Activated CD4-positive, alpha-beta T cell treated with anti-CD3 and anti-CD28 coated beads for 36 hours (primary cell): ENCODE results near the gene C1orf87. TPM values are rescaled to one million over a fixed set of nuclear protein-coding genes. Genes with fewer than 3 reads are reported as not detected.

Source experiments
- ATAC-seq: fragments of 200-7000 bp; cut with Tn5 transposase; one replicate; pipeline ENCODE4 v1.10.0; 2021; ENCODE audit warnings: mild to moderate bottlenecking, moderate library complexity
- CTCF ChIA-PET: fragments of 350-600 bp; sonication (Branson Sonifier 250); formaldehyde crosslinking; loops from one replicate; lab custom pipeline; 2021; ENCODE audit warnings: antibody characterized with exemption; lab: Charles Lee
- POLR2A ChIA-PET: fragments of 350-600 bp; sonication (Branson Sonifier 250); formaldehyde crosslinking; loops from one replicate; lab custom pipeline; 2021; ENCODE audit warnings: antibody characterized with exemption, inconsistent platforms; lab: Charles Lee
- DNase-seq: peaks from one replicate; pipeline ENCODE4 v3.0.0-alpha.2; 2020
- H3K27ac Mint-ChIP-seq: one replicate; pipeline ENCODE4 v1.8.0; 2021; ENCODE audit warnings: mixed read lengths
- H3K27me3 Mint-ChIP-seq: one replicate; pipeline ENCODE4 v1.8.0; 2021; ENCODE audit warnings: mixed read lengths
- H3K36me3 Mint-ChIP-seq: one replicate; pipeline ENCODE4 v1.8.0; 2021; ENCODE audit warnings: low read depth, mixed read lengths
- H3K4me1 Mint-ChIP-seq: one replicate; pipeline ENCODE4 v1.8.0; 2021; ENCODE audit warnings: mixed read lengths
- H3K4me3 Mint-ChIP-seq: one replicate; pipeline ENCODE4 v1.8.0; 2021; ENCODE audit warnings: mild to moderate bottlenecking, moderate library complexity, mixed read lengths
- H3K9me3 Mint-ChIP-seq: one replicate; pipeline ENCODE4 v1.8.0; 2021; ENCODE audit warnings: low read depth, mixed read lengths
- intact Hi-C, 2 experiments: fragments of 100-400 bp; cut with DNase I in 1 of 2; cut with micrococcal nuclease in 1 of 2; formaldehyde crosslinking; loops; one replicate each; pipeline versions ENCODE4 v1.14.2 to v1.15.1; 2022 to 2024; cut with DNase I, micrococcal nuclease
- total RNA-seq, 2 experiments: library from RNA; stranded (reverse); gene quantifications; one replicate each; pipeline ENCODE4 v1.2.3, GENCODE V29; 2021

The C1orf87 gene
- total RNA-seq, 2 experiments from 2014 or later = not detected

DNA sequence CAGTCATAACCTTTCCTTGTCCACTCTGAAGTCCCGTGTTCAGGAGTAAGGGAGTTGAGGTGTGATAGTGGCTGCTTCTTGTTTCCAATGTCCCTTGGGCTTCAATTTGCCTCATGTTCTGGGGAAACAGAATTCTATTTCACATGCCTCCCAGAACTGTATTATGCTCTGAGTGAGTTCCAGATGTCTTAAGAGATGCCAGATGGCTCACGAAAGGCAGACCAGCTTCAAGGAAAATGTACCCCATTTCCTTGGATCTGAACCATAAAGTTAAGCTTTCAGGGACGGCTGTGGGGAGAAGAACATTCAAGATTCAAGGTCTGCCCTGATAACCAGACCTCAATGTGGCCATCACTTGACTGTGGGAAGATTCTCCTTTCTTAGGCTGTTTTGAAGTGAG lies 42.4 kb downstream of the C1orf87 start:
- Mint-ChIP-seq H3K4me3 (no peak overlapping the region), H3K27ac (no peak overlapping the region), H3K27me3 (peaks cover 6% of the 10 kb centered on the region), H3K4me1 (no peaks in the 10 kb centered on the region), H3K9me3 (no peaks in the 10 kb centered on the region), H3K36me3 (no peaks in the 10 kb centered on the region)
- intact Hi-C loops = no loop called here
- ChIA-PET POLR2A (no interaction called here), CTCF (no interaction called here)
- no peak for DNase-seq
- no peak for ATAC-seq

DNA sequence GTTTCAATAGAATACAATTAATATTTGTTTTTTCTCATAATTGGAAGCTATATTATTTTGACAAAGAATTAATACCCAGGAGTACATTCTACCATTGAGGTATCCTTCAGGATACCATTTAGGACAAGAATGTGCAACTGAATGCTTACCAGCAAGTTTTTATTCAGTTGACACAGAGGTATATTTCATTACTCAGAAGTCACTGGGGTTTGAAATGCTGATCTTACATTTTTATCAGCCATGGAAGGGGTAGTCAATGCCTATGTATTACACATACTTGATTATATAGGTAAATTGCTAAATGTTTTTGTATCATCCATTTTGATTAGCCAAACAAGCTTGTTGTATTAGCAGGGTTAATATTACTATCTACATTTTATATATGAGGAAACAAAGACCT lies 48.0 kb downstream of the C1orf87 start:
- ChIA-PET CTCF (interaction anchor here (0.8 to 1.0 kb wide), 2 partner anchors 54 to 59 kb away, joined by 3 read pairs; no protein-coding TSS in a partner anchor), POLR2A (no interaction called here)
- no peak overlapping the region for H3K27ac Mint-ChIP-seq
- H3K9me3 Mint-ChIP-seq = no peaks in the 10 kb centered on the region
- intact Hi-C loops = no loop called here
- no peak for DNase-seq
- H3K4me1 Mint-ChIP-seq = no peaks in the 10 kb centered on the region
- H3K36me3 Mint-ChIP-seq = no peaks in the 10 kb centered on the region
- no peak overlapping the region for H3K4me3 Mint-ChIP-seq
- ATAC-seq = no peak
- peaks cover 13% of the 10 kb centered on the region for H3K27me3 Mint-ChIP-seq

DNA sequence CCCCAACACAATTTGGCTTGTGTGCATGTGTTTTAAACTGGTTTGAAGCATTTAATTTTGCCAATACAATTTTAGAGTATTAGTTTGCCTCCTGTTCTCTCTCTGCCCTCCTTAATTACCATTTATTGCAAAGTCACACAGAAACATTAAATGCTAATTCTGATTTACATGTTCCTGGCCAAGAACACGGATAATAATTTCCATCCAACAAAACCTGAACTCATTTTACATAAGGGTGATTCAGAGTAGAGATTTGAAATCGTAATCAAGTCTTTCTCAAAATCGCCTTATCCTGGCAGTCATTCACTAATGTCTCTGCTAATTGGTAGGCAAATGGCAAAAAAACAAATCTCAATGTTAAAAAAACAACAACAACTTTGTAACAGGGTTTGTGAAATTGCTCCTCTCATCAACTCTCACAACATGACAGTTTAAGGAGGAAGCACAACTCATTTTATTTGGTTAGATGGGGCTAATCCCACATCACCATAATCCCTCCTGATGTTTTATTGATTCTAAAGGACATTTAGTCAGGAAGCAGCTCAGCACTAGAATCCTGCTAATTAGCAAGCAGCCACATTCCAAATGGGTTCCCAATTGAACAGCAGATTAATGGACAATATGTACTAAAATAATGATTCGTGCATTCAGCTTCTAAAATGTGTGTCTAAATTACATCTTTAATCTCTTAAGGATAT lies 55.9 kb downstream of the C1orf87 start:
- H3K4me3 Mint-ChIP-seq = no peak overlapping the region

DNA sequence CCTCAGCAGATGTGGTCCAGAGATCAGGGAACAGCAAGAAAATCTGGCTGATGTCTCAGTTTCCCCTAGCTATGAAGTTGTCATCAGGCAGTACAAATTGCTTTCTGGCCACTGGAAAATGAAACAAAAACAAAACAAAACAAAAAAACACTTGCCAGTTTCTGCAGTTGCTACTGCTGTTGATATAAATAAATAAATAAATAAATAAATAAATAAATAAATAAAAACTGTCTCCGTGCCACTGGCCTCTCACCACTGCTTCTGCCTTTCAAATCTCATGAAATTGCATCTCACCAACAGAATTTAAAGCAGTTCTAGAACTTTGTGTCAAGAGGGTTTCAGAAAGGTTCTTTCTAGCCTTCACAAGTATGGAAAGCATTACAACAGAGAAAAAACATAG lies 62.9 kb downstream of the C1orf87 start:
- Mint-ChIP-seq H3K27me3 (peaks cover 5% of the 10 kb centered on the region), H3K27ac (no peak overlapping the region), H3K36me3 (no peaks in the 10 kb centered on the region), H3K4me1 (no peaks in the 10 kb centered on the region), H3K9me3 (no peaks in the 10 kb centered on the region), H3K4me3 (no peak overlapping the region)
- intact Hi-C loops = no loop called here
- ATAC-seq (no peak), DNase-seq (no peak)
- POLR2A ChIA-PET = no interaction called here
- CTCF ChIA-PET = interaction anchor here (1.6 kb wide), 1 partner anchor 40 kb away, joined by 4 read pairs; no protein-coding TSS in a partner anchor

More for the DNA sequence above, 55.9 kb downstream of the C1orf87 start:
- POLR2A ChIA-PET = no interaction called here
- CTCF ChIA-PET = interaction anchor here (1.5 kb wide), 1 partner anchor 10 kb away, joined by 3 read pairs; no protein-coding TSS in a partner anchor
- H3K27me3 Mint-ChIP-seq = peaks cover 11% of the 10 kb centered on the region
- H3K9me3 Mint-ChIP-seq = peaks cover 3% of the 10 kb centered on the region
- intact Hi-C loops = no loop called here
- no peak overlapping the region for H3K27ac Mint-ChIP-seq
- DNase-seq = no peak
- ATAC-seq = no peak
- no peaks in the 10 kb centered on the region for H3K4me1 Mint-ChIP-seq
- H3K36me3 Mint-ChIP-seq = no peaks in the 10 kb centered on the region

DNA sequence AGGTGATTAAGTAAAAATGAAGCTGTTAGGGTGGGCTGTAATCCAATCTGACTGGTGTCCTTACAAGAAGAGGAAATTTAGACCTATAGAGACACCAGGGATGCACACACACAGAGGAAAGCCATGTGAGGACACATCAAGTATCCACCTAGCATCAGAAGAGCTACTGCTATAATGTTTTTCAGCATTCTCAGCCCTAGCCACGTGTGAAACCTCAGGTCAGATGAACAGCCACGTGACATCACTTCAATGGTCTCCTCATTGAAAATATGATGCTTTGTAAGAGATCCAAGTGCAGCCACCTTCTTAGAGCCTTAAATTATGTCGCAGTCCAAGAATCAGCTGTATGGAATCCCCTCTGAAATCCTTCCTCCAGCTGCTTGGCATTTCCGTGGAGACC lies 65.1 kb downstream of the C1orf87 start:
- no peaks in the 10 kb centered on the region for H3K9me3 Mint-ChIP-seq
- H3K4me1 Mint-ChIP-seq = no peaks in the 10 kb centered on the region
- H3K27me3 Mint-ChIP-seq = peaks cover 5% of the 10 kb centered on the region
- no peaks in the 10 kb centered on the region for H3K36me3 Mint-ChIP-seq
- ChIA-PET CTCF (interaction anchor here (0.6 to 0.9 kb wide), 2 partner anchors 32 to 550 kb away, joined by 3 to 4 read pairs; no protein-coding TSS in a partner anchor), POLR2A (no interaction called here)
- H3K4me3 Mint-ChIP-seq = no peak overlapping the region
- no peak for ATAC-seq
- H3K27ac Mint-ChIP-seq = no peak overlapping the region
- DNase-seq = no peak
- intact Hi-C loops = no loop called here

DNA sequence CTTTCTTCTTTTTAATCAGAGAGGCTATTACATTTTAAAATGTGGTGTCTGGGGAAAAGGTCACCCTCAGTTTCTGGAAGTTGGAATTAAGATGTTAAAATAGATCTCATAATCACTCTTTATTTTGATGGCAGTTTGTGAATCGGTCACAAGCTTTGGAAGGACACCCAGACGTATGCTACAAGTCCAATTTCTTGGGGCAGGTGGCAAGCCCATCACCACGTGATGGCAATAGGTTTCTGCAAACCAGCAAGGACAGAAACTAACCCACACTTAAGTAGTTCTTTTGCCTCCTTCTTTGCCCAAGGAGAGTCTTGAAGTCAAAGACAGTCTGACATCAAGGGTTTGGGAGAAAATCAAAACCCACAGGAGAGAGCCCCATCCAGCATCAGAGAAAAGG lies 72.9 kb downstream of the C1orf87 start:
- ATAC-seq (no peak), DNase-seq (no peak)
- Mint-ChIP-seq H3K4me1 (no peaks in the 10 kb centered on the region), H3K27me3 (peaks cover 6% of the 10 kb centered on the region), H3K9me3 (no peaks in the 10 kb centered on the region), H3K36me3 (no peaks in the 10 kb centered on the region), H3K4me3 (no peak overlapping the region), H3K27ac (no peak overlapping the region)
- ChIA-PET CTCF (no interaction called here), POLR2A (no interaction called here)
- intact Hi-C loops = no loop called here

DNA sequence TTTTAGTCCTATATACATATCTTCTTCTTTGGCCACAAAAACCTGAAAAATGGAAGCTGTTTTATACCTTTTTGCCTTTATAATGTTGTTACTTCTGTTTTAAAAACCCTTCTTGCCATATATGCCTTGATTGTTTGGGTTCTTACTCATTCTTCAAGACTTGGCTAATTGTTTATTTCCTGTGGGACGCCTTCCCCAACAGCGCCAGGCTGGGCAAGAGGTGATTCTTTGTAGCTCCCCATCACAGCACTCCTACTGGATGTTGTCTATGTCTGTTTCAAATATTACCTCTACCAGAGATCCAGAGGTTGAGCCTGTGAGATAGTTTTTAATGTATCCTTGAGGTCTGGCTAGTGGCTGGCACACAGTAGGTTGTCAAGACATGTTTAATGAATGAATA lies 73.8 kb downstream of the C1orf87 start:
- Mint-ChIP-seq H3K4me1 (no peaks in the 10 kb centered on the region), H3K36me3 (no peaks in the 10 kb centered on the region), H3K4me3 (no peak overlapping the region), H3K27me3 (peaks cover 8% of the 10 kb centered on the region), H3K27ac (no peak overlapping the region), H3K9me3 (no peaks in the 10 kb centered on the region)
- DNase-seq = no peak
- ChIA-PET CTCF (interaction anchor here (1.1 kb wide), 1 partner anchor 28 kb away, joined by 4 read pairs; no protein-coding TSS in a partner anchor), POLR2A (no interaction called here)
- intact Hi-C loops = no loop called here
- no peak for ATAC-seq

DNA sequence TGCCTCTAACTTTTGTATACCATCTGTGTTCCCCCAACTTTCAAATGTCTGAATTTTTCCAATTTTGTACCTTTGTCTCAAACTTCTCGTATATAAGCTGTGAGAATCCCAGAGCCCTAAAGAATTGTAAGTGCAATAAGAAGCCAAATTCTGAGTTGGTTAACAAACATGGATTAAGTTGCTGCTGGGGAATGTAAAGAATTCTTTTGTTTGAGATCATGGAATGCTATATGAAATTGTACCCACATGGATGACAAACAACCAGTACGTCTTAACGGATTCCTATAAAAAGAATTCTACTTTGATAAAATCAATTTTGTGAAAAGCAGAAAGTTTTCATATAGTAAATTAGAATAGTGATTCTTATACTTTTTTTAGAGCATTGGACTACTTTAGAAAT lies 74.6 kb downstream of the C1orf87 start:
- POLR2A ChIA-PET = no interaction called here
- intact Hi-C loops = no loop called here
- no peaks in the 10 kb centered on the region for H3K9me3 Mint-ChIP-seq

DNA sequence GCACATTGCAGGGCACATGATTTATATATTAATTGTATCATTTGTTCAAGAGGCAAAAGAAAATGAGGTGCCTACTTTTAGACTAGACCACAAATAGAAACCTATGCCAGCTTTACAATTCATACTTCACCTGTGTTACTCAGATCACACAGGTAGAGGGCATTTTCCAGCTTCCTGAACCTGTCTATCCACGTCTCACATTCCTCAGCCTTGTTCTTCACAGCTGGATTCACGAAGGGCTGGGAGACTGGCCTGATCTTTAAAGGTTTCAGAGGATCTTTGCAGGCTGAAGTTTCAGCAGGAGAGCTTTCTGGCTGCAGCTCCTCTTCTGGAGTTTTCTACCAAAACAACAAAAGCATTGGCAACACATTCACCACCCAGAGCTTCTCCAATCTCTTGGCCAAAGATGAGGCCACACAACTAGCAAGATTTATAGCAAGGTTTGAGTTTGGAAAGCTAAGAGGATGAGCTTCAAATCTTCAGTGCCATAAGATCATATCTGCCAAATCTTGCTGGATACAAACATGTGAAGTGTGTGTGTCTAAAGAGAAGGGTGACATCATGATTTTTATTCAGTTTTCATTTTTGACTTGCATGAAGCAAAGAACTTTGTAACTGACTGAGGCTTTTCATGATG lies 76.0 kb downstream of the C1orf87 start:
- Mint-ChIP-seq H3K36me3 (no peaks in the 10 kb centered on the region), H3K4me1 (no peaks in the 10 kb centered on the region), H3K9me3 (no peaks in the 10 kb centered on the region), H3K27me3 (peaks cover 8% of the 10 kb centered on the region), H3K27ac (no peak overlapping the region), H3K4me3 (no peak overlapping the region)
- intact Hi-C loops = no loop called here
- CTCF ChIA-PET = interaction anchor here (0.8 to 1.7 kb wide), 2 partner anchors 21 to 30 kb away, joined by 3 to 5 read pairs; no protein-coding TSS in a partner anchor
- no peak for ATAC-seq
- POLR2A ChIA-PET = no interaction called here
- no peak for DNase-seq

More for the DNA sequence above, 74.6 kb downstream of the C1orf87 start:
- CTCF ChIA-PET = interaction anchor here (0.6 to 1.7 kb wide), 3 partner anchors 22 to 81 kb away, joined by 3 to 5 read pairs (median 4); no protein-coding TSS in a partner anchor
- H3K36me3 Mint-ChIP-seq = no peaks in the 10 kb centered on the region
- no peaks in the 10 kb centered on the region for H3K4me1 Mint-ChIP-seq
- ATAC-seq (no peak), DNase-seq (no peak)
- no peak overlapping the region for H3K27ac Mint-ChIP-seq
- H3K4me3 Mint-ChIP-seq = no peak overlapping the region
- H3K27me3 Mint-ChIP-seq = peaks cover 8% of the 10 kb centered on the region

DNA sequence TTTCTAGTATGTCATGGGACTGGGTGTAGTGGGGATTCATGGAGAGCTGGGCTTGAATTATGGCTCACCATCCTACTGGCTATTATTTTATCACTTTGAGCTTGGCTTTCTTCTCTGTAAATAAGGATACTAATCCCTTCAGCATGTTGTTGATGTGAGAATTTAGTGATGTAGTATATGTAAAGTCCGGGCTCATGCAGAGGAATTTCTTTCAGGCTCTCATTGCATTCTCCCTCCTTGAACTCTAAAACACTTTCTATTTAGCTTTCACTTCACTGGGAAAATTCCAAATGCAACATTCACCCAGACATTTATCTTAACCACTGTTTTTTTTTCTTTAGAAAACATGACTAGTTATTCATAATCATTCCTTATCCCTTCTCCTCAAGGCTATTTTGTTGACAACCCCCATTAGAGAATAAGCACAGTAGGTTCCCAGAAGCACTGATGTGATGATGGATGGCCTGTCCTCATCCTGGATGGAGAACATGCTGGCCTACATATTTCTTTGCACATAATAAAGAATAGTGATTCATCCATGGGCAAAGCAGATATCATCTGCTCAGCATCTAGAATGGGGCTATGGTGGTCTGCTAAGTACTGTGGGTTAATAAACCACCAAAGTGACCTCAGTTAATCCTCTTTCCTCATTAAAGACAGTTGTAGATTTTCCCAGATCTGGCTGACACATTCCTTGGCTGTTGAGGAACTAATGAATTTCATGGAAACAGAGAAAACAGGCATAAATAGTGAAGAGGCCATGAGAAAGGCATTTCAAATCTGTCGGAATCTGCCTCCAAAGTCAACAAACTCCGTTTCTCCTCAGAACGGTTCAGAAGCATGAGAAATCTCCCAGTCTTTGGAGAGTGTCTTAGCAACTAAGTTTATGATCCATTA lies 79.0 kb downstream of the C1orf87 start:
- ChIA-PET CTCF (interaction anchor here (0.6 kb wide), 1 partner anchor 109 kb away, joined by 3 read pairs; no protein-coding TSS in a partner anchor), POLR2A (no interaction called here)
- Mint-ChIP-seq H3K27ac (no peak overlapping the region), H3K9me3 (no peaks in the 10 kb centered on the region), H3K4me3 (no peak overlapping the region), H3K4me1 (no peaks in the 10 kb centered on the region), H3K36me3 (no peaks in the 10 kb centered on the region), H3K27me3 (peaks cover 5% of the 10 kb centered on the region)
- ATAC-seq (no peak), DNase-seq (no peak)
- intact Hi-C loops = no loop called here
